GM21381 (cell line): ENCODE measurements around the gene RNF113B.

Experiments
- ATAC-seq: cut with Tn5 transposase; IDR thresholded peaks from one replicate; pipeline ENCODE4 v1.9.1; 2021; ENCODE audit warnings: mild to moderate bottlenecking, moderate library complexity; ENCODE audit not compliant: unreplicated experiment

The RNF113B gene

GRCh38 chr13:98176777-98177608, at the start of gene RNF113B:
TSS of gene RNF113B (minus strand) at chr13:98177269. CDS start at chr13:98177236, 33 bp downstream.
- ATAC-seq: no peak

DNA sequence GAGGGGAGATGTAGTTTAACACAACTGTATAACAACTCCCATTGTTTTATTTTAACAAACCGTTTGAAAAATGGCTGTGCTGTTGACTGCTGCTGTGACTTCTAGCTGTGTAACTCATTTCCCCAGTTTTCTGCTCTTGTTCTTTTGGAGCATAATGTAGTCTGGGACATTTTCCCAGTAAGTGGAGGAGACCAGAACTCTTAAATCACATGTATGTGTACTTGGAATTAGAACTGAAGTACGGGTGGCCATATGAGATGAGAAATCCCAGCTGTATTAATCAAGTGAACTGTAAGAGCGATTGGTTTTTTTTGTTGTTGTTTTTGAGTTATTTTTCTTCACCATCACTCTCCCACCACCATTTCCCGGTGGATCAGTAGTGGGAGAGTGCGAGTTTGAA, 49.4 kb upstream of the RNF113B start:
- no peak for ATAC-seq

DNA sequence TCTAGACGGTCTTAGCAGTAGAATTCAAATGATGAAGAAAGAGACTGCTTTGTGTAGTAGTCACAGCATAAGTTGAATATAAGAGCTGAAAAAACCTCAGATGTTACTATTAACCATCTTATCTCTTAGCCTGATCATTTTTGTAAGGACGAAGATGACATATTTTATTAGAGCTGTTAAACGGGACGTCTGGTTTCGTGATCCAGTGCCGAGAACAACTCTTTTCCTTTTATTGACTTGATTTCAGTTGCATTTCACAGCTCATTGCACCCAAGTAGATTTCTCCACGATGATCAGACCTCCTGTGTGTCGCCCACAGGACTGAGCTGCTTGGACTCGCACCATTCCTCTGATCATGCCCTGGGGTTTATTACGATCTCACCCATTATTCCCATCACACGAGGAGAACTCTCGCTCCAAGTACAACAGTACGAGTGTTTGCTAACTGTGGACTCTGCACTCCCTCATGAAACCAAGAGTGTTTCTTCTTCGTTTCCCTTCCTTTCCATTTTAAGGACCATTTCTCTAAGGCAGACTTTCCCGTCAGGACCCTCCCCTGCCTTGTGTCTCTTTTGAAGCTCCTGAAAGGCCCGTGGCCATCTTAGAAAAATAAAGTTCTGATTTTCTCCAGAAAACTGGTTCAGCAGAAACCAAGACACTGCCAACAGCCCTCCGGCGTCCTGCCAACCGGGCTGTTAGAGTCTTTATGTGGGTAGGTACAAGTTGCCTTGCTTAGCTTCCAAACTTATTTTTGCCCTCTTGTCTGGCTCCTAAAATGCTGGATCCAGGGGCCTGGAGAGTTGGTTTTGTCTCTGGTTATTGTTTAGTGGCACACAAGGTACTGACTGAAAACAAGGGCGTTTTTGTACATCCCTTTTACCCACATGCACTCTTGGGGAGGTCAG, 48.2 kb upstream of the RNF113B start:
- no peak for ATAC-seq

DNA sequence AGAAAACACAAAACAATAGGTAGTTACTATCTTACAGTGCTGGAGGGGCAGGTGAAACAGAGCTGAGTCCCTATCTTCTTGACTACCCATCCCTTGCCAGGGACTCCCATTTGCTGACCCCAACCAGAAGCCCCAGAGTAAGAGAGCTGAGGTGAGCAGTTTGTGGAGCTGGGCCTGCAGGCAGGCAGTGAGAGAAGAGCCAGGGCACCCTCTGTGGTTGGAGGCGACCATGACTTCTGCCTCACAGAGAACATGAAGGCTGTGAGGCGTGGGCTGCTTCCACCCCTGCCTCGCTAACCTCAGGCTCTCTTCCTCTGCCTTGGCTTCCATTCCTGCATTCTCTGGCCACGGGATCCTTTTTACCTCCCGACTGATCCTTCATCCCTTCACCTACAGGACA, 47.5 kb upstream of the RNF113B start:
- ATAC-seq: no peak

DNA sequence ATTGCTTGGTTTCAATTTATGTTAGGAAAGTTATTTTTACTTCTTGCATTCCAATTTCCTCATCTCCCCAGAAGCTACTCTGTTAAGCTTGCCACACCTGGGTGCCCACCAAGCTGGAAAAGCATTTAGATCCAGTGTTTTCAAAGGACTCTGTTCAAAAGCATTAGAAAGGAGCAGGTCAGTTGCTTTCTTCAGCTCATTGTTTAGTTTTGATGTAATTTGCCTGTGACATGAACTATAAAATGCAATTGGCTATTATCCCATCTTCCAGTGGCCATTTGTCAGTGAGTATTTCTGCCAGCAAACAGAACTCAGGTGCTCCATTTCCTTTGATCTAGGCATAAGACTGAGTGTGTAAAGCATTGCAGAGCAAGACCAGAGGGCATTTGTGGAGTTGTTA, 46.7 kb upstream of the RNF113B start:
- no peak for ATAC-seq

- ATAC-seq: no peak
Observed at GRCh38 chr13:98222816-98223215, 45.7 kb upstream of the RNF113B start.

- no peak for ATAC-seq
Observed at GRCh38 chr13:98222081-98222554, 45.0 kb upstream of the RNF113B start.

GRCh38 chr13:98221234-98221633, 44.2 kb upstream of the RNF113B start:
- no peak for ATAC-seq

GRCh38 chr13:98220271-98220791, 43.3 kb upstream of the RNF113B start:
- no peak for ATAC-seq

GRCh38 chr13:98219685-98220084, 42.6 kb upstream of the RNF113B start:
- ATAC-seq: no peak

DNA sequence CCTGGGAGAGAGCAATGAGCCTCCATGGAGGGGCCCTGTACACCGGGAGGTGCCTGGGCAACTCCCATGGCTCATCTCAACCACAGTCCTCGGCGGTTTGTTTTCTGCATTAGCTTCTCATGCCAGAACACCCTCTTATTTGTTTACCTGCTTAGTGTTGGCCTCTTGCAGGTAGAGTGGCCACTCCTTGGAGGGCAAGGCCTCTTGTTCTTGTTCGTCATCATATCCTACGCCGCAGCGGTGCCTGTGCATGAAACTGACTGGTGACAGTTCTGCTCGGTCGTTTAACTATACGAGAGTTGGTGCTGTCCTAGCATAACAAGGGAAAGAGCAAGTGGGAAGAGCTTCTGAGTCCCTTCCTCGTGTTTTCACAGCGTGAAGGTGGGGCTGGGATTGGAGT, 40.5 kb upstream of the RNF113B start:
- ATAC-seq: no peak

DNA sequence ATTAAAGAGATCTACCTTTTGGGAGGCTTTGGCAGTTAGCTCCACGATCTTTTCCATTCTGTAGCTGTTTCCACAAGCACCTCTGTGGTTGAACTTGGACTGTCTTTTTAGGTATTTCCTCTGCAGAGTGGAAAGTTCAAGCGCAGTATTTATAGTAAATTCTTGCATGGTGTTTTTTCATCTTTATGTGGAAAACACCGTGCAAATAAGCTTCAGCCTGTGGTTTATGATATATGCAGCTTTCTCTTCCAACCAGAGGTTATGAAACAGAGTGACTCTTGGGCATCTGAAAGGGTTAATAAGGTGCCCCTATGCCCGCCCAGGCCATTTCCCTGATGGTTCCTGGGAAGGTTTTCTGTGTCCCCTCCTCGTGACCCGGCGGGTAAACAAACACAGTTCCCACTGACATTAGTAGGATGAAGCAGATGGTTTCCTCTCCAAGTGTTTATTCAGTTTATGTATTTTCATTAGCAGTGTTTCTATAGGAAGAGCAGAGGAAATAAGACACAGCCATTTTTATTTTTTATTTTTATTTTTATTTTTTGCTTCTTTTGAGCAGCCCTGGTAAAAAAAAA, 39.7 kb upstream of the RNF113B start:
- no peak for ATAC-seq

- ATAC-seq: no peak
Observed at GRCh38 chr13:98216135-98216565, 39.1 kb upstream of the RNF113B start.

GRCh38 chr13:98215508-98215907, 38.4 kb upstream of the RNF113B start:
- no peak for ATAC-seq

GRCh38 chr13:98214707-98215106, 37.6 kb upstream of the RNF113B start:
- no peak for ATAC-seq

GRCh38 chr13:98214008-98214643, 37.1 kb upstream of the RNF113B start:
- ATAC-seq: no peak

GRCh38 chr13:98213354-98213753, 36.3 kb upstream of the RNF113B start:
- no peak for ATAC-seq

DNA sequence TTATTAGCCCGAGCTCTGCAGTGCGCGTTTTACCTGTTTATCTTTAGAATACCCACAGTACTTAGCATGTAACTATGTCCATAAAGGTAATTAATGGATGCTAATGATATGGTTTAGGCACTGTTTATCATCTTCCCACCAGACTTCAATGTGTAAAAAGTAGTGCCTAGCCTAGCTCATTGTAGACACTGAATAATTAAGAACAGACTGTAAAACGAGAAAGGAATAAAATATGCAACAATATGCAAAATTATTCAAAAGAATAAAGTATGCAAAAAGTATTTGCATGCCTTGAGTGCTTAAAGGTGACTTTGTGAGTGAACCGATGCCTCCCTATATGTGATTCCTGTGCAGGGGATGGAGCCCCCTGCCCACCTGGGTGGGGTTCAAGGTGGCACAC, 35.7 kb upstream of the RNF113B start:
- ATAC-seq: no peak

DNA sequence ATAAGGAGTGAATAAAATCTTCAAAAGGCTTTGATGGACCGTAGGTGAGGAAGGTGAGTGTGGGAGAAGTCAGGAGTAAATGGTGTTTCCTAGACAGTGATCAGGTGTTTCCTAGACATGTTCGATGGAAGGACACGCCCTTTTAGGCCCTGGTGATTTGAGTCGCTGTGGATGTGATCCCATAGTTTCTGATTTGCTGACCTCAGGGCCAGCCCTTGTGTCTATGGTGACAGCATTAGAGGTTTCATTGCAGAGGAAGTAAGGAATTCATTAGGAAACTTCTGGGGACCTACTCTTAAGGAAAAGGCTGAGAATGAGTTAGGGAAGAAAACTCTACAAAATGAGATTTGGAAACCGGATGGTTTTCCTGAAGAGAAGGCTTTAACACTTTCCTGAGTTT, 31.5 kb upstream of the RNF113B start:
- ATAC-seq: no peak

GRCh38 chr13:98207416-98207815, 30.3 kb upstream of the RNF113B start:
- ATAC-seq: no peak

GRCh38 chr13:98206946-98207345, 29.9 kb upstream of the RNF113B start:
- ATAC-seq: no peak
